ENCODE results near the gene ADGRA3.

ADGRA3 gene

DNA sequence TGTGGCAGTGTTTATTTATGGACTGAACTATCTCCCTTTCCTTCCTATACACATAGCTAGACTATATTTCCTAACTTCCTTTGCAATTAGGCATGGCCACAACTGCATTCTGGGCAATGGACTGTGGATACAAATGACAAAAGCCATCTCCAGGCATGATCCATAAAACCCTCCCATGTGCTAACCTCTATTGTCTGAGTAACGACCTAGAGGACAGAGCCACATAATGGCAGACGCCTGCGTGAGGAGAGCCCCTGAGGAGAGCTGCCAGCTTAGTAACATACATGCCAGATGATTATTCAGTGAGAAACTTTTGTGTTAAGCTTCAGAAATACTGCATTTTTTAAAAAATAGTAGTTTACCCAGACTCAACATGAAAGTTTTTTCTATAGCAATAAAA lies 142.9 kb downstream of the ADGRA3 start:
- Histone ChIP-seq H3K27me3 (ENCODE audit: low read length) (no peaks in the 10 kb centered on the region), H3K4me3 (ENCODE audit: insufficient read depth, low read length, poor library complexity, severe bottlenecking) (no peak overlapping the region), H3K9ac (ENCODE audit: low read length) (no peak overlapping the region), H3K9me3 (ENCODE audit: insufficient read depth, low read length) (no peaks in the 10 kb centered on the region), H3K4me2 (ENCODE audit: low read depth, low read length, poor library complexity, severe bottlenecking) (no peak overlapping the region), H3K27ac (ENCODE audit: low read depth, low read length) (no peak overlapping the region), H2AFZ (ENCODE audit: low read depth, low read length, severe bottlenecking) (no peak overlapping the region), H3K79me2 (ENCODE audit: insufficient read depth, low read length) (no peaks in the 10 kb centered on the region), H3K9me2 (replicated peaks; ENCODE audit: insufficient read depth, low read length) (no peaks in the 10 kb centered on the region), H3K36me3 (ENCODE audit: low read length) (no peaks in the 10 kb centered on the region), H3F3A (ENCODE audit: insufficient read depth) (no peaks in the 10 kb centered on the region), H4K20me1 (ENCODE audit: low read depth, low read length) (no peaks in the 10 kb centered on the region)
- TF ChIP-seq, protein P1, sequence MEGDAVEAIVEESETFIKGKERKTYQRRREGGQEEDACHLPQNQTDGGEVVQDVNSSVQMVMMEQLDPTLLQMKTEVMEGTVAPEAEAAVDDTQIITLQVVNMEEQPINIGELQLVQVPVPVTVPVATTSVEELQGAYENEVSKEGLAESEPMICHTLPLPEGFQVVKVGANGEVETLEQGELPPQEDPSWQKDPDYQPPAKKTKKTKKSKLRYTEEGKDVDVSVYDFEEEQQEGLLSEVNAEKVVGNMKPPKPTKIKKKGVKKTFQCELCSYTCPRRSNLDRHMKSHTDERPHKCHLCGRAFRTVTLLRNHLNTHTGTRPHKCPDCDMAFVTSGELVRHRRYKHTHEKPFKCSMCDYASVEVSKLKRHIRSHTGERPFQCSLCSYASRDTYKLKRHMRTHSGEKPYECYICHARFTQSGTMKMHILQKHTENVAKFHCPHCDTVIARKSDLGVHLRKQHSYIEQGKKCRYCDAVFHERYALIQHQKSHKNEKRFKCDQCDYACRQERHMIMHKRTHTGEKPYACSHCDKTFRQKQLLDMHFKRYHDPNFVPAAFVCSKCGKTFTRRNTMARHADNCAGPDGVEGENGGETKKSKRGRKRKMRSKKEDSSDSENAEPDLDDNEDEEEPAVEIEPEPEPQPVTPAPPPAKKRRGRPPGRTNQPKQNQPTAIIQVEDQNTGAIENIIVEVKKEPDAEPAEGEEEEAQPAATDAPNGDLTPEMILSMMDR (IDR thresholded peaks at IDR 0.05; ENCODE audit: insufficient read depth, low read length, poor library complexity, severe bottlenecking), result no peak
- no peak for TF ChIP-seq EZH2phosphoT487 (conservative IDR thresholded peaks at IDR 0.05; ENCODE audit: low read length)

DNA sequence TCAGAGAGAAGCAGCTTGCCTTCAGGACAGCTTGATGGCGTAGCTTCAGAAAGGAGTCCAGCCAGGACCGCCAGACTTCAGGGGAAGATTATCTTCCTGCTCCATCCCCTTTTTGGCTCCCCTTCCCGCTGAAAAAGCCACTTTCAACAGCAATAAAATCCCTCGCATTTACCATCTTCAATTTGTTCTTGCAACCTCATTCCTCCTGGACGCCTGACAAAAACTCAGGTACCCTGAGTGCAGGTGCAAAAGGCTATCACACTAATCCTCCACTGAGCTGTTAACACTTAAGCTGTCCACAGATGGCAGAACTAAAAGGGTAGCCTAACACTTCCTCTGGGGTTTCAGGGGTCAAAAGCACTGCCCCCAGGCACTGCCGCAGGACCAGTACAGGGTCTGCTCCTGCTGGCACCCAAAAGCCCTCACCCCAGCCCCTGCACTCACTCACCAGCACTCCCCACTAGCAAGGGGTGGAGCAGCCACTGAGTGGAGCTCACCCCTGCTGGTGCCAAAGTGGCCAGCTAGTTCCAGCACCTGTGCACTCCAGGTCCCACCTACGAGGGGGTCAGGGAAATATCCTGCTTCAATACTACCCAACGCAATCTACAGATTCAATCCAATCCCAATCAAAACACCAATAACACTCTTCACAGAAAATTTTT lies 145.8 kb downstream of the ADGRA3 start:
- H3K9ac ChIP-seq (ENCODE audit: low read length), result no peak overlapping the region
- TF ChIP-seq, protein P1 (IDR thresholded peaks at IDR 0.05; ENCODE audit: insufficient read depth, low read length, poor library complexity, severe bottlenecking), result no peak
- no peak for TF ChIP-seq EZH2phosphoT487 (conservative IDR thresholded peaks at IDR 0.05; ENCODE audit: low read length)
- no peak overlapping the region for H3K27ac ChIP-seq (ENCODE audit: low read depth, low read length)
- H3K4me3 ChIP-seq (ENCODE audit: insufficient read depth, low read length, poor library complexity, severe bottlenecking), result no peak overlapping the region
- no peaks in the 10 kb centered on the region for H3K36me3 ChIP-seq (ENCODE audit: low read length)
- H3K9me3 ChIP-seq (ENCODE audit: insufficient read depth, low read length), result no peaks in the 10 kb centered on the region
- H4K20me1 ChIP-seq (ENCODE audit: low read depth, low read length), result no peaks in the 10 kb centered on the region
- H3K27me3 ChIP-seq (ENCODE audit: low read length), result no peaks in the 10 kb centered on the region
- H3F3A ChIP-seq (ENCODE audit: insufficient read depth), result no peaks in the 10 kb centered on the region
- H3K4me2 ChIP-seq (ENCODE audit: low read depth, low read length, poor library complexity, severe bottlenecking), result no peak overlapping the region
- no peaks in the 10 kb centered on the region for H3K79me2 ChIP-seq (ENCODE audit: insufficient read depth, low read length)
- H3K9me2 ChIP-seq (replicated peaks; ENCODE audit: insufficient read depth, low read length), result no peaks in the 10 kb centered on the region
- H2AFZ ChIP-seq (ENCODE audit: low read depth, low read length, severe bottlenecking), result no peak overlapping the region

DNA sequence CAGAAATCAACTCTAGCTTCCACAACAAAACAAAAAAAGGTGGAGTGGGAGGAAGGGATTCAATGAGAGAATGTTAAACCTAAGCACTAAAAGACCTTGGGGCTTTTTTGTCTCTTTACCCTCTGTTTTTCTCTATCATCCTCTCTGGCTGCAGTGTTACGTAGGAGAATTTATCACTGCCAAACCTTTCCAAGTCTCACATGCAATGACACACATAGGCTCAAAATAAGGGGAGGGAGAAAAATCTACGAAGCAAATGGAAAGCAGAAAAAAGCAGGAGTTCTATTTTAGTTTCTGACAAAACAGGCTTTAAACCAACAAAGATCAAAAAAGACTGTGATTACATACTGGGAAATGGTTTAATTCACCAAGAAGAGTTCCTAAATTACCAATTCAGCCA lies 152.1 kb downstream of the ADGRA3 start:
- Histone ChIP-seq H3K4me2 (ENCODE audit: low read depth, low read length, poor library complexity, severe bottlenecking) (no peak overlapping the region), H2AFZ (ENCODE audit: low read depth, low read length, severe bottlenecking) (no peak overlapping the region), H3K9me3 (ENCODE audit: insufficient read depth, low read length) (no peaks in the 10 kb centered on the region), H3F3A (ENCODE audit: insufficient read depth) (no peaks in the 10 kb centered on the region), H3K4me3 (ENCODE audit: insufficient read depth, low read length, poor library complexity, severe bottlenecking) (no peak overlapping the region), H3K9ac (ENCODE audit: low read length) (no peak overlapping the region), H3K79me2 (ENCODE audit: insufficient read depth, low read length) (no peaks in the 10 kb centered on the region), H3K27me3 (ENCODE audit: low read length) (no peaks in the 10 kb centered on the region), H3K36me3 (ENCODE audit: low read length) (no peaks in the 10 kb centered on the region), H3K27ac (ENCODE audit: low read depth, low read length) (no peak overlapping the region), H4K20me1 (ENCODE audit: low read depth, low read length) (no peaks in the 10 kb centered on the region), H3K9me2 (replicated peaks; ENCODE audit: insufficient read depth, low read length) (no peaks in the 10 kb centered on the region)
- no peak for TF ChIP-seq EZH2phosphoT487 (conservative IDR thresholded peaks at IDR 0.05; ENCODE audit: low read length)
- TF ChIP-seq, protein P1 (IDR thresholded peaks at IDR 0.05; ENCODE audit: insufficient read depth, low read length, poor library complexity, severe bottlenecking), result no peak

Measured in SU-DHL-6 (cell line).